ENCODE measurements around the gene G6PC3. TPM values are rescaled to one million over a fixed set of nuclear protein-coding genes. Genes with fewer than 3 reads are reported as not detected.

The G6PC3 gene
- total and polyA plus RNA-seq, 5 donors from 2014 or later = 10.7 to 21.5 (median 15.6) TPM

DNA sequence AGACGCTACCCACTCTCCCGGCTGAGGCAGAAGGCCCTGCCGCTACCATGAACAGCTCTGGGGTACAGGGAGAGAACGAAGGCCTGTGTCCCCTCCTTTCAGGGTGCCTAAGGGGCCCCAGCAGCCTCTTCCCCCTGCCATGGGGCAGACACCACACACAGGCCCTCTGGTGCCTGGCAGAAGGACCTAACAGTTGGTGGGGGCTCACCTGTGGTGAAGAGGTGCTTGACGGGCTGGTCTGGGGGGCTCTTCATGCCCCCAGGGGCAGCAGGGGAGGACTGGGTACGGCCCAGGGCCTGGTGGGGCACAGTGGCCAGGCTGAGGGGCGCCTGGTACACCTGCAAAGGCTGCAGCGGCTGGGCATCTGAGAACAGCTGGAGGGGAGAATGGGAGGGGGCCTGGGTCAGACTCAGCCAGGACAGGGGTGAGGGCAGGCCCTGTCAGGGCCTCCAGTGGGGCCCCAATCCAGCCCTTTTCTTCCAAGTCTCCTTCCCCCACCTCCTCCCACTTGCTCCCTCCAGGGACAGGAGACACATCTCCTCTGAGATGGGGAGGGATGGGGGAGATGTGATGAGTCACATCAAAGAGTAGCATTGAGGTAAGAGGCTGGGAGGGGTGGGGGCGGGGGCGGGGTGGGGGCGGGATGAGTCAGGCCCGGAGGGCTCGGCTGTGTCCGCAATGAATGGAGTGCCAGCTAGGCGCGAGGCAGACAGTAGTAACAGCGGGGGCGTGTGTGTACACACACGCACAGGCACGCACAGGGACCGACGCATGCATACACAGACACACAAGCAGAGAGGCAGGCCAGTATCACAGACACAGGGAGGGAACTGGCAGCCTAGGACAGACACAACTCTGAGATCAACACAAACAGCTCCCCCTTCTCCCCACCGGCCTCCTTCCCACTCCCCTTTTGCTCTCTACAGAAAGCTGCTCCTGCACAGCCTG, 16.1 kb downstream of the G6PC3 start:
- Mint-ChIP-seq H3K9me3 (no peaks in the 10 kb centered on the region), H3K27me3 (no peaks in the 10 kb centered on the region), H3K27ac (peak overlapping the region in 1 of 3 donors; percentile 72), H3K4me3 (no peak overlapping the region), H3K36me3 (peaks cover 14% of the 10 kb centered on the region), H3K4me1 (peaks cover 0 to 6% (median 4%) of the 10 kb centered on the region in 4 donors)
- Histone ChIP-seq H3K9me3 (ENCODE audit: control insufficient read depth in 2 of 2, low read length in 2 of 2) (no peaks in the 10 kb centered on the region), H3K27ac (ENCODE audit: insufficient read depth, low read length, poor library complexity, severe bottlenecking) (no peak overlapping the region), H3K4me1 (ENCODE audit: control insufficient read depth, insufficient read depth, low read length, poor library complexity, severe bottlenecking) (no peaks in the 10 kb centered on the region), H3K4me3 (ENCODE audit: low read depth, low read length) (no peak overlapping the region), H3K27me3 (ENCODE audit: control insufficient read depth, insufficient read depth, low read length) (no peaks in the 10 kb centered on the region), H3K36me3 (ENCODE audit: control insufficient read depth, insufficient read depth, low read length) (peaks cover 30% of the 10 kb centered on the region)
- ATAC-seq (ENCODE audit: low read depth in 2 of 2) (peak; percentile 61 to 65), DNase-seq (peak in 1 of 3 donors; percentile 51)

DNA sequence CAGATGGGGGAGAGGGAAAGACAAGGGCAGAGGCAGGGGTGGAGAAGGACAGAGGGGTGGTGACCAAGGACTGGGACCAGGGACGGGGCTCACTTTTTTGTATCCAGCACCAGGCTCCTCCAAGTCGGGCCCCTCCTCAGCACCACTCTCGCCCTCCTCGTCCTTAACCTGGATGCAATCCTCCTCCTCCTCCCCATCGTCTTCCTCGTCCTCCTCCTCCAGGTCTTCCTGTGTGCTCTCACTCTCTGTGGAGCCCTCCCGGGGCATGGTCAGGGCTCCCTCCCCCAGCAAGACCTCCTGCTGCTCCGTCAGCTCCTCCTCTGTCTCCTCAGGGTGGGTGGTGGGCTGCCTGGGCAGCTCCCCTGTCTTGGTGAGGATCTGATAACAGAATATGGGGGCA, 16.8 kb downstream of the G6PC3 start:
- H3K9me3 ChIP-seq (ENCODE audit: control insufficient read depth in 2 of 2, low read length in 2 of 2) = no peaks in the 10 kb centered on the region
- H3K9me3 Mint-ChIP-seq = no peaks in the 10 kb centered on the region
- H3K27ac Mint-ChIP-seq = peak overlapping the region in 1 of 3 donors; percentile 72
- H3K27me3 Mint-ChIP-seq = no peaks in the 10 kb centered on the region
- H3K4me1 Mint-ChIP-seq = peaks cover 0 to 6% (median 4%) of the 10 kb centered on the region in 4 donors
- H3K27ac ChIP-seq (ENCODE audit: insufficient read depth, low read length, poor library complexity, severe bottlenecking) = no peak overlapping the region
- H3K27me3 ChIP-seq (ENCODE audit: control insufficient read depth, insufficient read depth, low read length) = no peaks in the 10 kb centered on the region
- H3K4me3 ChIP-seq (ENCODE audit: low read depth, low read length) = no peak overlapping the region
- no peak for DNase-seq
- ATAC-seq (ENCODE audit: low read depth in 2 of 2) = no peak
- peaks cover 28% of the 10 kb centered on the region for H3K36me3 ChIP-seq (ENCODE audit: control insufficient read depth, insufficient read depth, low read length)
- no peaks in the 10 kb centered on the region for H3K4me1 ChIP-seq (ENCODE audit: control insufficient read depth, insufficient read depth, low read length, poor library complexity, severe bottlenecking)
- peaks cover 15% of the 10 kb centered on the region for H3K36me3 Mint-ChIP-seq
- H3K4me3 Mint-ChIP-seq = no peak overlapping the region

- DNase-seq = no peak
- Histone ChIP-seq H3K9me3 (ENCODE audit: control insufficient read depth in 2 of 2, low read length in 2 of 2) (no peaks in the 10 kb centered on the region), H3K27ac (ENCODE audit: insufficient read depth, low read length, poor library complexity, severe bottlenecking) (no peak overlapping the region), H3K4me1 (ENCODE audit: control insufficient read depth, insufficient read depth, low read length, poor library complexity, severe bottlenecking) (no peaks in the 10 kb centered on the region), H3K36me3 (ENCODE audit: control insufficient read depth, insufficient read depth, low read length) (peaks cover 23% of the 10 kb centered on the region), H3K4me3 (ENCODE audit: low read depth, low read length) (no peak overlapping the region), H3K27me3 (ENCODE audit: control insufficient read depth, insufficient read depth, low read length) (no peaks in the 10 kb centered on the region)
- Mint-ChIP-seq H3K4me1 (peaks cover 0 to 6% (median 4%) of the 10 kb centered on the region in 4 donors), H3K36me3 (peaks cover 10% of the 10 kb centered on the region), H3K9me3 (no peaks in the 10 kb centered on the region), H3K27me3 (no peaks in the 10 kb centered on the region), H3K27ac (peak overlapping the region in 1 of 3 donors; percentile 72), H3K4me3 (peak overlapping the region in 1 of 4 donors; percentile 61)
- no peak for ATAC-seq (ENCODE audit: low read depth in 2 of 2)
Measured at GRCh38 chr17:44088254-44088653, 17.7 kb downstream of the G6PC3 start.

GRCh38 chr17:44091200-44091997, 20.9 kb downstream of the G6PC3 start:
- H3K9me3 Mint-ChIP-seq = no peaks in the 10 kb centered on the region
- DNase-seq (no peak), ATAC-seq (ENCODE audit: low read depth in 2 of 2) (no peak)
- Histone ChIP-seq H3K9me3 (ENCODE audit: control insufficient read depth in 2 of 2, low read length in 2 of 2) (no peaks in the 10 kb centered on the region), H3K4me1 (ENCODE audit: control insufficient read depth, insufficient read depth, low read length, poor library complexity, severe bottlenecking) (peaks cover 7% of the 10 kb centered on the region), H3K27ac (ENCODE audit: insufficient read depth, low read length, poor library complexity, severe bottlenecking) (no peak overlapping the region), H3K4me3 (ENCODE audit: low read depth, low read length) (no peak overlapping the region), H3K27me3 (ENCODE audit: control insufficient read depth, insufficient read depth, low read length) (no peaks in the 10 kb centered on the region), H3K36me3 (ENCODE audit: control insufficient read depth, insufficient read depth, low read length) (peaks cover 20% of the 10 kb centered on the region)
- H3K27ac Mint-ChIP-seq = no peak overlapping the region
- peaks cover 0 to 12% (median 5%) of the 10 kb centered on the region in 4 donors for H3K4me1 Mint-ChIP-seq
- no peak overlapping the region for H3K4me3 Mint-ChIP-seq
- H3K36me3 Mint-ChIP-seq = peaks cover 10% of the 10 kb centered on the region
- no peaks in the 10 kb centered on the region for H3K27me3 Mint-ChIP-seq

- no peaks in the 10 kb centered on the region for H3K9me3 Mint-ChIP-seq
- H3K4me3 Mint-ChIP-seq = no peak overlapping the region
- no peak overlapping the region for H3K27ac Mint-ChIP-seq
- H3K4me1 Mint-ChIP-seq = peaks cover 0 to 12% (median 4%) of the 10 kb centered on the region in 4 donors
- Histone ChIP-seq H3K36me3 (ENCODE audit: control insufficient read depth, insufficient read depth, low read length) (peaks cover 20% of the 10 kb centered on the region), H3K4me3 (ENCODE audit: low read depth, low read length) (no peak overlapping the region), H3K27me3 (ENCODE audit: control insufficient read depth, insufficient read depth, low read length) (no peaks in the 10 kb centered on the region), H3K27ac (ENCODE audit: insufficient read depth, low read length, poor library complexity, severe bottlenecking) (no peak overlapping the region), H3K9me3 (ENCODE audit: control insufficient read depth in 2 of 2, low read length in 2 of 2) (no peaks in the 10 kb centered on the region), H3K4me1 (ENCODE audit: control insufficient read depth, insufficient read depth, low read length, poor library complexity, severe bottlenecking) (peaks cover 7% of the 10 kb centered on the region)
- DNase-seq (no peak), ATAC-seq (ENCODE audit: low read depth in 2 of 2) (no peak)
- H3K36me3 Mint-ChIP-seq = peaks cover 10% of the 10 kb centered on the region
- no peaks in the 10 kb centered on the region for H3K27me3 Mint-ChIP-seq
Measured at GRCh38 chr17:44092051-44092450, 21.5 kb downstream of the G6PC3 start.

DNA sequence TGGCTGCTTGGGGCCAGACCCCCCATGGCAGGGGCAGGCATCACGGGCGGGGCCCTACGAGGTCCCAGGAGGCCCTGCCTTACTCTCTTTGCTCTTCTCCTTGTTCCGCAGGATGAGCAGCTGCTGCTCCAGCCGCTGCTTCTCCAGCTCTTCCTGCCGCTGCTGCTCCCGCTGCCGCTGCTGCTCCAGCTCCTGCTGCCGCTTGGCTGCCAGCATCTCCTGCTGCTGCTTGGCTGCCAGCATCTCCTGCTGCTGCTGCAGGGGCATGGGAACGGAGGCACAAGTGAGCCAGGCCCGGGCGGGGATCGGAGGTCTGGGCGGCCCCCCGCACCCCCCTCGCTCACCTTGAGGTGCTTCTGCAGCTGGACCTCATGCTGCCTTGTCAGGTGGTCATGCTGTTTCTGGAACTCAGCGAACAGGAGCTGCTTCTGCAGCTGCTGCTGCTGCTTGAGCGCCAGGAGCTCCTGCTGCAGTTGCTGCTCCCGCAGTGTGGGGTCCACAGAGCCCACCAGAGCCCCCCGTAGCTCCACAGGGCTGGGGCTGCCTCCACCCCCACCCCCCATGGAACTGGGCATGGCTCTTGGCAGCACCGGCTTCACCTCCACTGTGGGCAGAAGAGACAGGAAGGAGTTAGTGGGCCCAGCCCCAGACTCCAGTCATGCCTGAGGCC, 22.8 kb downstream of the G6PC3 start:
- H3K27ac ChIP-seq (ENCODE audit: insufficient read depth, low read length, poor library complexity, severe bottlenecking) = no peak overlapping the region
- Mint-ChIP-seq H3K4me1 (peaks cover 0 to 10% (median 5%) of the 10 kb centered on the region in 4 donors), H3K4me3 (no peak overlapping the region), H3K27ac (no peak overlapping the region), H3K36me3 (peaks cover 10% of the 10 kb centered on the region), H3K9me3 (no peaks in the 10 kb centered on the region), H3K27me3 (no peaks in the 10 kb centered on the region)
- H3K4me1 ChIP-seq (ENCODE audit: control insufficient read depth, insufficient read depth, low read length, poor library complexity, severe bottlenecking) = peaks cover 7% of the 10 kb centered on the region
- no peak overlapping the region for H3K4me3 ChIP-seq (ENCODE audit: low read depth, low read length)
- DNase-seq = no peak
- H3K36me3 ChIP-seq (ENCODE audit: control insufficient read depth, insufficient read depth, low read length) = peaks cover 20% of the 10 kb centered on the region
- no peaks in the 10 kb centered on the region for H3K9me3 ChIP-seq (ENCODE audit: control insufficient read depth in 2 of 2, low read length in 2 of 2)
- H3K27me3 ChIP-seq (ENCODE audit: control insufficient read depth, insufficient read depth, low read length) = no peaks in the 10 kb centered on the region
- ATAC-seq (ENCODE audit: low read depth in 2 of 2) = no peak

GRCh38 chr17:44094701-44095387, 24.3 kb downstream of the G6PC3 start:
- H3K27me3 Mint-ChIP-seq = no peaks in the 10 kb centered on the region
- Histone ChIP-seq H3K9me3 (ENCODE audit: control insufficient read depth in 2 of 2, low read length in 2 of 2) (no peaks in the 10 kb centered on the region), H3K27ac (ENCODE audit: insufficient read depth, low read length, poor library complexity, severe bottlenecking) (no peak overlapping the region), H3K27me3 (ENCODE audit: control insufficient read depth, insufficient read depth, low read length) (no peaks in the 10 kb centered on the region), H3K4me3 (ENCODE audit: low read depth, low read length) (no peak overlapping the region), H3K36me3 (ENCODE audit: control insufficient read depth, insufficient read depth, low read length) (peaks cover 15% of the 10 kb centered on the region), H3K4me1 (ENCODE audit: control insufficient read depth, insufficient read depth, low read length, poor library complexity, severe bottlenecking) (peaks cover 7% of the 10 kb centered on the region)
- H3K4me1 Mint-ChIP-seq = peaks cover 0 to 7% (median 3%) of the 10 kb centered on the region in 4 donors
- ATAC-seq (ENCODE audit: low read depth in 2 of 2) (no peak), DNase-seq (no peak)
- no peaks in the 10 kb centered on the region for H3K9me3 Mint-ChIP-seq
- H3K27ac Mint-ChIP-seq = peak overlapping the region in 1 of 3 donors; percentile 34
- H3K4me3 Mint-ChIP-seq = no peak overlapping the region
- peaks cover 4% of the 10 kb centered on the region for H3K36me3 Mint-ChIP-seq

Data from CD4-positive, CD25-positive, alpha-beta regulatory T cell (primary cell).